Measurements from ENCODE around the gene CASP2. TPM values are rescaled to one million over a fixed set of nuclear protein-coding genes. Genes with fewer than 3 reads are reported as not detected.

The CASP2 gene
- total RNA-seq, 4 donors from 2014 or later, result 8.8 to 24.6 (median 12.2) TPM

GRCh38 chr7:143290293-143290692, 2.1 kb downstream of the CASP2 start:
- Histone ChIP-seq H3K36me3 (peaks cover 14 to 42% (median 27%) of the 10 kb centered on the region in 3 donors), H3K27ac (no peak overlapping the region), H3K27me3 (no peaks in the 10 kb centered on the region), H3K4me3 (no peak overlapping the region), H3K4me1 (peaks cover 16 to 38% (median 17%) of the 10 kb centered on the region in 3 donors), H3K9me3 (no peaks in the 10 kb centered on the region)
- TF ChIP-seq CTCF (IDR thresholded peaks at IDR 0.05) (no peak), POLR2A (IDR thresholded peaks at IDR 0.05) (no peak)
- 77 to 80% methylated on average over 2 to 3 of the region's 4 CpGs for WGBS, 2 donors
- DNase-seq, result no peak
- intact Hi-C loops (cut with DNase I), result no loop called here

- Histone ChIP-seq H3K27me3 (no peaks in the 10 kb centered on the region), H3K27ac (no peak overlapping the region), H3K36me3 (peaks cover 14 to 68% (median 31%) of the 10 kb centered on the region in 3 donors), H3K4me1 (peaks cover 7 to 46% (median 20%) of the 10 kb centered on the region in 3 donors), H3K9me3 (no peaks in the 10 kb centered on the region), H3K4me3 (no peak overlapping the region)
- intact Hi-C loops (cut with DNase I), result no loop called here
- no peak for TF ChIP-seq POLR2A (IDR thresholded peaks at IDR 0.05)
- no peak for TF ChIP-seq CTCF (IDR thresholded peaks at IDR 0.05)
- WGBS, 2 donors, result 92 to 97% methylated on average over 5 of the region's 5 CpGs
- DNase-seq, result no peak
These were observed 4.7 kb downstream of the CASP2 start for GRCh38 chr7:143292876-143293275.

- DNase-seq, result no peak
- Histone ChIP-seq H3K9me3 (no peaks in the 10 kb centered on the region), H3K36me3 (peaks cover 14 to 98% (median 46%) of the 10 kb centered on the region in 3 donors), H3K4me3 (no peak overlapping the region), H3K4me1 (peaks cover 0 to 32% (median 2%) of the 10 kb centered on the region in 3 donors), H3K27me3 (no peaks in the 10 kb centered on the region), H3K27ac (no peak overlapping the region)
- intact Hi-C loops (cut with DNase I), result no loop called here
- no peak for TF ChIP-seq POLR2A (IDR thresholded peaks at IDR 0.05)
- TF ChIP-seq CTCF (IDR thresholded peaks at IDR 0.05), result no peak
These were observed 7.7 kb downstream of the CASP2 start for GRCh38 chr7:143295870-143296269.

- Histone ChIP-seq H3K4me3 (no peak overlapping the region), H3K4me1 (peaks cover 0 to 25% (median 2%) of the 10 kb centered on the region in 3 donors), H3K9me3 (no peaks in the 10 kb centered on the region), H3K27ac (no peak overlapping the region), H3K36me3 (peaks cover 14 to 100% (median 49%) of the 10 kb centered on the region in 3 donors), H3K27me3 (no peaks in the 10 kb centered on the region)
- TF ChIP-seq POLR2A (IDR thresholded peaks at IDR 0.05), result no peak
- no peak for TF ChIP-seq CTCF (IDR thresholded peaks at IDR 0.05)
- intact Hi-C loops (cut with DNase I), result no loop called here
- DNase-seq, result no peak
- 36 to 51% methylated on average over 2 of the region's 2 CpGs for WGBS, 2 donors
These were observed 8.5 kb downstream of the CASP2 start for GRCh38 chr7:143296686-143297085.

- 77 to 86% methylated on average over 2 of the region's 2 CpGs for WGBS, 2 donors
- no peak for DNase-seq
- intact Hi-C loops (cut with DNase I), result no loop called here
- Histone ChIP-seq H3K4me1 (peaks cover 0 to 25% (median 2%) of the 10 kb centered on the region in 3 donors), H3K27me3 (no peaks in the 10 kb centered on the region), H3K36me3 (peaks cover 9 to 98% (median 38%) of the 10 kb centered on the region in 3 donors), H3K9me3 (no peaks in the 10 kb centered on the region), H3K27ac (no peak overlapping the region), H3K4me3 (no peak overlapping the region)
- no peak for TF ChIP-seq POLR2A (IDR thresholded peaks at IDR 0.05)
- TF ChIP-seq CTCF (IDR thresholded peaks at IDR 0.05), result no peak
These were observed 11.2 kb downstream of the CASP2 start for GRCh38 chr7:143299346-143299745.

Measured in esophagus squamous epithelium (tissue), 5 donors.